NCI-H2196 treated with DMSO at 0.1 percent for 48 hours (cell line): ENCODE measurements around the gene ITPKC.
"Not testable (repeated sequence)": the region's sequence is repeated elsewhere in the genome, so short reads cannot be mapped to it uniquely, and the experiment has no call there.

Experiments used
- DNase-seq: peaks from one replicate; lab custom pipeline; 2025; ENCODE audit not compliant: unreplicated experiment; lab: John Stamatoyannopoulos, UW

ITPKC gene

DNA sequence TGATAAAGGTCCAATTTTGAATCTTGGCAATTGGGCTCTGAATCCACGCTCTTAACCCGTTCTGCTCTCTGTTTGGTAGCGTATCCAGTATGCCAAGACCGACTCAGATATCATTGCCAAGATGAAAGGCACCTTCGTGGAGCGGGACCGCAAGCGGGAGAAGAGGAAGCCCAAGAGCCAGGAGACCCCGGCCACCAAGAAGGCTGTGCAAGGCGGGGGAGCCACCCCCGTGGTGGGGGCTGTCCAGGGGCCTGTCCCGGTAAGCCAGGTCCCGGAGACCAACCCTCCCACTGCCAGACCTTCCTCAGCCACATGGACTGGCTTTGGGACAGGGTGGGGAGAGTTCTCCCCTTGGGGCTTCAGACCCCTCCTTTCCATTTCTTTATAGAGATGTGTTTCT lies 42.4 kb downstream of the ITPKC start:
- no peak for DNase-seq

DNA sequence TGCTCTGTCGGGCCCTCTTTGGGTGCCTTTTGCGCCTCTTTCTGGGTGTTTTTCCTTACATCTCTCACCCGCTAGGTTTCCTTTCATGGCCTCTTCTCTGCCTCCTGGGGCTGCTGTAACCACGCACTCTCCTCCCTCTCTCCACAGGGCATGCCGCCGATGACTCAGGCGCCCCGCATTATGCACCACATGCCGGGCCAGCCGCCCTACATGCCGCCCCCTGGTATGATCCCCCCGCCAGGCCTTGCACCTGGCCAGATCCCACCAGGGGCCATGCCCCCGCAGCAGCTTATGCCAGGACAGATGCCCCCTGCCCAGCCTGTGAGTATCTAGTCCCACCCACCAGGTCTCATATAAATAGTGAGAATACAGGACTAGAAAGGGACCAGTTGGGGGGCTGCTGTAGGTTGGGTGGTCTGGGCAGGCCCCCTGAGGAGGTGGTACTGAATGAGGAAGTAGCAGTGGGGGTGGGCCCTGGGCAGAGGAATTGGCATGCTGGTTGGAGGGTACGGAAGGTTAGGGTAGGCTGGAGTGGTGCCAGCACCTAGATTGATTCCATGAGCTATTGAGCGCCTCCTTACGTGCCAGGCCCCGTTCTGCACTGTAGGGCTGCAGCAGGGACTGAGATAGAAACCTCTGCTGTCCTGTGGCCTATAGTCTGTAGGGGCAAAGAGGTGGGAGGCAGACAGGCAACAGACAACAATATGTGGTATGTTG lies 46.0 kb downstream of the ITPKC start:
- no peak for DNase-seq

DNA sequence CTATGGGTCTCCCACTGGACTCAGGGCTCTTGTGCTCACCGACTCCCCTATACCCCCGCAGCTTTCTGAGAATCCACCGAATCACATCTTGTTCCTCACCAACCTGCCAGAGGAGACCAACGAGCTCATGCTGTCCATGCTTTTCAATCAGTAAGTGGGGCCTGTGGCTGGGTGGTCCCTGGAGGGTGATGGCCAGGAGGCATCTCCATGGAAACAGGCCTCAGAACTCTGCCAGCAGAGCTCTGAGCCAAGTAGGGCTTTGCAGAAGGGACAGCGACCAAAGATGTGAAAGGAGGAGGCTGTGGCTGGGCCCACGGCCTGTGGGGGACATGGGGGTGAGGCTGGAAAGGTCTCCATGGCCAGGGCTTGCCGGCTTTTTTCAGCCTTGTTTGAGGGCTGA lies 46.6 kb downstream of the ITPKC start:
- DNase-seq: no peak

DNA sequence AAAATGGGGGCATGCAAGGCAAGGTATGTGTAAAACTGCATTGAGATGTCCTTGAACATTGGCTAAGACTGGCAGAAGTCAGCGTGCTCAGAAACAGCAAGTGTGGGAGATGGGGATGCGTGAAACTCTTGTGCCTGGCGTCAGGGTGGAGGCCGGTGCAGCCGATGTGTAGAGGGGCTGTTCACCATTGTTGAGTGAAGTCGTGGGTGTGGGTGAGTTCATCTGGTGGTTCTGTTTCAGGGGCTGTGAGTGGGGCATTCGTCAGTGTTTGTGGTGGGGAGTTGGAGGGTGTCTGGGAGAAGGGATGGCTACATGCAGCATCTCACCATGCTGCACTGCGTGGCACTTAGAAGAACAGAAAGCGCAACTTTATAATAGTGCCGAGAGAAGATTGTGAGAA lies 47.1 kb downstream of the ITPKC start:
- DNase-seq: no peak

DNA sequence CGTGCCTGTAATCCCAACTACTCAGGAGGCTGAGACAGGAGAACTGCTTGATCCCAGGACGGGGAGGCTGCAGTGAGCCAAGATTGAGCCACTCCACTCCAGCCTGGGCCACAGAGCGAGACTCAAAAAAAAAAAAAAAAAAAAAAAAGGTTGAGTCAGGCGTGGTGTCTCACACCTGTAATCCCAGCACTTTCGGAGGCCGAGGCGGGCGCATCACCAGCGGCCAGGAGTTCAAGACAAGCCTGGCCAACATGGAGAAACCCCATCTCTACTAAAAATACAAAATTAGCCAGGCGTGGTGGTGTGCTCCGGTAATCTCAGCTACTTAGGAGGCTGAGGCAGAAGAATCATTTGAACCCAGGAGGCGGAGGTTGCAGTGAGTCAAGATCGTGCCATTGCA lies 49.5 kb downstream of the ITPKC start:
- DNase-seq: not testable (repeated sequence)

DNA sequence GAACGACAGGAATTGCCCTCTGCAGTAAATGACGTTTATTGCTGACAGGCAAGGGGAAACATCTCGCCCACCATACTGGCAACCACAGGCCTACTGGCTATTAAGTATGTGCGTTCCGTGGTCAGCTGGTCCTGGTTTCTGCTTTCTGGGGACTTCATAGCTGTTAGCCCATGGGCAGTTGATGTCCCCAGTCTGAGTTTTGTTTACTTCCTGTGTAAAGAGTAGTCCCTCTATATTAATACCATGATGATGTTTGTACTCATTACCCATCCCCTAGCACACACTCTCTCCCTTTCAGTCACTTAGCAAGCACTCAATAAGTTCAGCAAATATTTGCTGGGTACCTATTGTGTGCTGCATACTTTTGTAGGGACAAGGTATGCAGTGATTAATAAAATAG lies 52.0 kb downstream of the ITPKC start:
- DNase-seq: no peak

DNA sequence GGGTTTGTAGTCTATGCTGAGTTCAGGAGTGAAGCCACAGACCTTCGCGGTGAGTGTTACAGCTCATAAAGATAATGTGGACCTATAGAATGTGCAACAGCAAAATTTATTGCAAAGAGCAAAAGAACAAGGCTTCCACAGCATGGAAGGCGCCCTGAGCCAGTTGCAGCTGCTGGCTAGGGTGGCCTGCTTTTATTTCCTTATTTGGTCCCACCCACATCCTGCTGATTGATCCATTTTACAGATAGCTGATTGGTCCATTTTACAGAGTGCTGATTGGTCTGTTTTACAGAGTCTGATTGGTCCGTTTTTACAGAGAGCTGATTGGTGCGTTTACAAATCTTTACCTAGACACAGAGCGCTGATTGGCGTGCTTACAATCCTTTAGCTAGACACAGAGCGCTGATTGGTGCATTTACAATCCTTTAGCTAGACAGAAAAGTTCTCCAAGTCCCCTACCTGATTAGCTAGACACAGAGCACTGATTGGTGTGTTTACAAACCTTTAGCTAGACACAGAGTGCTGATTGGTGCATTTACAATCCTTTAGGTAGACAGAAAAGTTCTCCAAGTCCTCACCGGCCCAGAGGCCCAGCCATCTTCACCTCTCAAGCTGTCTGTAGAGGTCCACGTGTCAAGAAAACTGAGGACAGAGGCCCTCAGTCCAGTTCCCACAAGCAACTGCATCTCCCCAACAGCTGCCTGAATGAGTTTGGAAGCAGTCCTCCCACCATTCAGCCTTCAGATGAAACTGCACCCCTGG lies 54.4 kb downstream of the ITPKC start:
- not testable (repeated sequence) for DNase-seq

DNA sequence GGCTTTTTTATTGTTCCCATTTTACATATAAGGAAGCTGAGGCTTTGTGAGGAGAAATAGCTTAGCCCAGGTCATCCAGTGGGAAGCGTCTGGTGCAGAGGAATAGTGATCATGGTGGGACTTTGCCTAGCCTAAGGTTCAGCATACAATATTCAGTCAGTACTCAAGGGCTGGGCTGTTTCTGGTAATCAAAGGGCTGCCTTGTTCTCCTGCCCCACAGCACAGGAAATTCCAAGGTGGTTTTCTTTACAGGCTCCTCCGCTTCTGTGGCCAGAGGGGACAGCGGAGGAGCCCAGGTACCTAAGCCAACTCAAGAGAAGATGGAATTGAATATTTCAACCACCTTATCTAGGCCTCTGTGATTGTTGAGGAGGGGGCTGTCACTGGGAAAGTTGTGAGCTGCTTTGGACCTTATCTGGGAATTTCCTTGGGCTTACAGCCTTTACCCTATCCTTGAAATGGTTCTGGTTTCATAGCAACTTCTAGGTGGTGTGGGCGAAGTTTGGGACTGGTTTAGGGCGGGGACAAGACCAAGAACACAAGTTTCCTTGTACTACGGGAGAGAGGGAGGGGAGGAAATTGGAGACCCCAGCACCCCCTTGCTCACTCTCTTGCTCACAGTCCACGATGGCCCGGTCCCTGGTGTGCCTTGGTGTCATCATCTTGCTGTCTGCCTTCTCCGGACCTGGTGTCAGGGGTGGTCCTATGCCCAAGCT lies 58.2 kb downstream of the ITPKC start, which contains the start of gene MIA:
Gene MIA, plus strand, starts transcription at position 606 of the 716 bp plus-strand sequence. Its CDS starts 22 bp downstream, at position 628.
- no peak for DNase-seq

DNA sequence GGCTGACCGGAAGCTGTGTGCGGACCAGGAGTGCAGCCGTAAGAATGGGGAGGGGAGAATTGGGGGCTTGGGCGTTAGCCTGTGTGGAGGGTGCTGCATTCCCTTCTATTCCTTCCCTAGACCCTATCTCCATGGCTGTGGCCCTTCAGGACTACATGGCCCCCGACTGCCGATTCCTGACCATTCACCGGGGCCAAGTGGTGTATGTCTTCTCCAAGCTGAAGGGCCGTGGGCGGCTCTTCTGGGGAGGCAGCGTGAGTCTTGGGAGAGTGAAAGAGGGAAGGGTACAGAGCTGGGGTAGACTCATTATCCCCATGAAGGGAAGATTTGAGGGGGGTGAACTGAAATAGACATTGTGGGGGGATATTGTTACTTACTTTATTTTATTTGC lies 58.7 kb downstream of the ITPKC start:
- no peak for DNase-seq

DNA sequence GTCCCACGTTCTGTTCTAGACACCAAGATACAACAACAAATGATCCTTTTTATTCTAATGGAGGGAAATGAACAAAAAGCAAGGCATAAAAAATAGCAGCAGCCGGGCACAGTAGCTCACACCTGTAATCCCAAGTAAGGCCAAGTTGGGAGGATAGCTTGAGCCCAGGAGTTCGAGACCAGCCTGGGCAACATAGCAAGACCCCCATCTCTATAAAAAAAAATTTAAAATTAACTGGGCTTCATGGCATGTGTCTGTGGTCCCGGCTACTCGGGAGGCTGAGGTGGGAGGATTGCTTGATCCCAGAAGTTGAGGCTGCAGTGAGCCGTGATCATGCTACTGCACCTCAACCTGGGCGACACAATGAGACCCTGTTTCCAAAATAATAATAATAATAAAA lies 59.5 kb downstream of the ITPKC start:
- DNase-seq: no peak

DNA sequence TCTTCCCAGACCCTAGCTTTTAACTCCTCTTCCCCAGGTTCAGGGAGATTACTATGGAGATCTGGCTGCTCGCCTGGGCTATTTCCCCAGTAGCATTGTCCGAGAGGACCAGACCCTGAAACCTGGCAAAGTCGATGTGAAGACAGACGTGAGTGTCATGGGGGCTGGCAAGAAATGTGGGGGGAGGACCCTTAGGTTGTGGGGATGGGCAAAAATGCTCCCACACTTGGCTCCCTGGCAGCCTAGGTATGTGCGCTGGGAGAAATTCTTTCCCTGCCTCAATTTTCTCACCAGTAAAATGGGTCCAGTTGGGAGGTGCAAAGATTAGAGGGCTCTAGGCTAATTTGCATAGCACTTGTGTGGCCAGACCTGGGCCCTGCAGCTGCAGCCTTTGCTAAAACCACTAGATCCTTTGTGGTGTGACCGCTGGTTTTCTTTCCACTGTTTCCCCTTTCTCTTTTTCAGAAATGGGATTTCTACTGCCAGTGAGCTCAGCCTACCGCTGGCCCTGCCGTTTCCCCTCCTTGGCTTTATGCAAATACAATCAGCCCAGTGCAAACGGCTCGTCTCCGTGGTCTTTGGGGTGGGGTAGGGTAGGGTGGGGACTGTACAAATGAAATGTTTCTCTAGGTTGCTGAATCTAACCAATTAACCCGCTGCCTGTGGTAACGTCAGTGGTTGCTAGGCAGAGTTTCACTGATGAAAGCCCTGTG lies 60.2 kb downstream of the ITPKC start:
- peak; percentile 75 for DNase-seq

DNA sequence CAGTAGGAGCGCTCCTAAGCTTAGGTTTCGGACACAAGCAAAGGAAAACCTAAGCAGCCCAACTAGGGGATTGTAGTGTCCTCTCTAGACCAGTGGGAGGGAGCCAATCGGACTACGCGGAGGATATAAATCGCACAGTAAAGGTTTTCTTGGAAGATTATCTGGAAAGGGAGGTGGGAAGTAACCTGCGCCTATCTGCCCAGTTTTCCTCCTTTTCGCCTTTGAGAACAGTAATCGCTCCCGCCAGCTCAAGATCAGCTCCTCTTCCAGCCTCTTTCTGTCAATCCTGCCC lies 60.7 kb downstream of the ITPKC start:
- no peak for DNase-seq

DNA sequence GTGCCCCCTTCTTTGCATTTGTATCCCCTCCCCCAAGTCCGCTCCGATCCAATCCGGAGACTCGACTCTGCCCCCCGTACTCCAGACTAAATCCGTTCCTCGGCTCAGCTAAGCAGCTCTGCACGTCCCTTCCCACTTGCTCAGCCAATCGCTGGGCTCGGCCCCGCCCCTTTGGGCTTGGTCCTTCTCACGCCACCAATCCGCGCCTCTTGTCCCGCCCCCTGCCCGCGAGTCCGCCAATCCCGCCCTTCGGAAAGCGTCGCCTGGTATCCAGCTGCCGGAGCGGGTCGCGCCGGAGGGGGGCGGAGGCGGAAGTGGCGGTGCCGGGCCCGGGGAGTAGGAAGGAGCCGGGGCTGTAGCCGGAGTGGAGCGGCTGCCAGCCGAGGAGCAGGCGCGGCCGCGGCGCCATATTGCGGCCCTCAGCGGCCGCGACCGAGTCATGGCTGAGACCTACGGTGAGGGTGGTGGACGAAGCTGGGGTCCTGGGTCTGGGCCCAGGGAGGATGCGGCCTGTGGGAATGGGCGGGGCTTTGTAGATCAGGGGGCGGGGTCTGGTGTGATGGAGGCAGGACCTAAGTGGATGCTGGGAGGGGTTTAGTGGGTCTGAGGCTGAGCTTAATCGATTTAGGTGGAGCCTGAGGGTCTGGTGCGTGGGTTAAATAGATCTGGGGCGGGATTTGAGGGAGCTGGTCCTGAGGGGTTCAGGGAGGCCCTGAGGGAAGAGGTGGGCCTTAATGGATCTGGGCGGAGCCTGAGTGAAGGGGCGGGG lies 61.2 kb downstream of the ITPKC start, which contains the start of gene RAB4B:
Gene RAB4B, plus strand, starts transcription at position 311 of the 769 bp plus-strand sequence. Its CDS starts 129 bp downstream, at position 440.
- DNase-seq: peak; percentile 99

DNA sequence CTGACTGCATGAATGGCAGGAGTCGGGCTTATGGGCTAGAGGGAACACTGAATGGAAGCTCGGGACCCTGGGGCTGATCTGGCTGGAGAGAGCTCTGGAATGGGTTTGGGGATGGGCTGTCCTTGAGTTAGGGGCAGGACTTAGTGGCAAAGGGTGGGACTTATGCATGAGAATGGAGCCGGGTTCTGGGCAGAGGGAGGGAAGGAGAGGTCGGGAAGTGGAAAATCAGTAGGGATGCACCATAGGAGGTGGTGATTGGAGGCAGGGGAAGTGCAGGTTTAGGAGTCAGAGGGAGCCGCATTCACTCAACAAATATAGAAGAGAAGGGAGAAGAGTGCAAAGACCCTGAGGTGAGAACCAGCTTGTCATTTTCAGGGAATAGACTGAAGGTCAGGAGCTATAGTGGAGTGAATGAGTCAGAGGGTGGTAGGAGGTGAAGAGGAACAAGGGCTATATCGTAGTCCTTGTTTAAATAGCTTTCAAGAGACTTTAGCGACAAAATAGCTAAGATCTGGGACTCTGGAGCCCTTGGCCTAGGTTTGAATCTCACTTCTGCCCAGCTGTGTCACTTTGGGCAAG lies 61.9 kb downstream of the ITPKC start:
- DNase-seq: no peak

DNA sequence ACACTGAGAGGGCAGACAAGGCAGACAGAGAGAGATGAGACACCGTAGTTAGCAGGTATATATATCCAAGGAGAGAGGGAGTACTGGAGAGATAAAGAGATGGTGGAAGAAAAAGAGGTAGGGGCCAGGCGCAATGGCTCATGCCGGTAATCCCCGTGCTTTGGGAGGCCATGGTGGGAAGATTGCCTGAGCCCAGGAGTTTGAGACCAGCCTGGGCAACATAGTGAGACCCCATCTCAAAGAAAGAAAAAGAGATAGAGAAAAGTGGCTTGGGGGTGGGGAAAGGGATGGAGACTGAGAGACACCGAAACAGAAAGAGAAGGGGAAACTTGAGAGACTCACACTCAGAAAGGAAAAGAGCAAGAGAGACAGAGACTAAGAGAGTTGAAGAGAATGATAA lies 63.7 kb downstream of the ITPKC start:
- no peak for DNase-seq

DNA sequence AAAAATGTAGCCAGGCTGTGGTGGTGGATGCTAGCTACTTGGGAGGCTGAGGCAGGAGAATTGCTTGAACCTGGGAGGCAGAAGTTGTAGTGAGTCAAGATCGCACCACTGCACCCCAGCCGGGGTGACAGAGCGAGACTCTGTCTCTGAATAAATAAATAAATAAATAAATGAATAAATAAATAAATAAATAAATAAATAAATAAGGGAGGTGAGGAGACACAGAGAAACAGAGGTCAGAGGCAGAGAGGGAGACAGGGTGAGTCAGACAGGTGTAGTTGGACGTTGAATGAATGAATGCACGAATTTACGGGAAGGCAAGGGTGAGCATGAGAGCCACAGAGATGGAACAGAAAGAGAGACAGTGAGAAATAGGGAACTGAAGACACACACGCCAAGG lies 64.2 kb downstream of the ITPKC start:
- no peak for DNase-seq

DNA sequence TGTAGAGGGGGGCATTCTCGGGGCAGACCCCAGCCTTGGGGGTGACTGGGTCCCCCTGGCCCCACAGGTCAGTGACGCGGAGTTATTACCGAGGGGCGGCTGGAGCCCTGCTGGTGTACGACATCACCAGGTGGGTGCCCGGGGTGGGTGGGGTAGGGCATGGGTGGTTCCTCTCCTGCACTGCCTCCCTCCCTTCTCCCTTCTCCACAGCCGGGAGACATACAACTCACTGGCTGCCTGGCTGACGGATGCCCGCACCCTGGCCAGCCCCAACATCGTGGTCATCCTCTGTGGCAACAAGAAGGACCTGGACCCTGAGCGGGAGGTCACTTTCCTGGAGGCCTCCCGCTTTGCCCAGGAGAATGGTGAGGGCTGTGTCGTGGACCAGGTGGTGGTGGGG lies 66.8 kb downstream of the ITPKC start:
- no peak for DNase-seq

DNA sequence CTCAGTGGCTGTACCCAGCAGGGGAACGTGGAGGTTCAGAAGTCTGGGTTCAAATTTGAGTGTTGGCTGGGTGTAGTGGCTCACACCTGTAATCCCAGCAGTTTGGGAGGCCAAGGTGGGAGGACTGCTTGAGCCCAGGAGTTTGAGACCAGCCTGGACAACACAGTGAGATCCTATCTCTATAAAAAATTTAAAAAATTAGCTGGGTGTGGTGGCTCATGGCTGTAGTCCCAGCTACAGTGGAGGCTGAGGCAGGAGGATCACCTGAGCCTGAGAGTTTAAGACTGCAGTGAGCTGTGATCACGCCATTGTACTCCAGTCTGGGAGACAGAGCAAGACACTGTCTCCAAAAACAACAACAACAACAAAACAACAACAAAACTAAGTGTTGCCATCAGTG lies 67.2 kb downstream of the ITPKC start:
- DNase-seq: not testable (repeated sequence)

DNA sequence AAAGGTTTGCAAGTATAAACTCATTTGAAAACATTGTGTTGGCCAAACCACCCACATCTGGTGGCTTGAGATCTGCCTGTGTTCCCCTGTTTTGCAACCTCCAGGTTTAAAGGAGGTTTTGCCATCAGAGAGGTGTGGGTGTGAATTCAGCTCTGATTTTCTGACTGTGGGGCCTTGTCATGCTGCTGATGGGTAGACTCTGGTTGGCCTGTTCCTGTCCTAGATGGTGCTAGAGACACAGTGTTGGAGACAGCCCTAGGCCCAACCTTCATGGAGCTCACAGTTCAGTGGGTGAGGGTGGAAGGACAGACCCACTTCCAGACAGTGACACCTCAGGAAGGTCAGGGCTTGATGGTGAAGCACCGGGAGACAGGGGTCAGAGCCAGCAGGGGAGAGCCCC lies 68.6 kb downstream of the ITPKC start:
- DNase-seq: no peak
